Umbilical cord (tissue), 2 donors: Measurements from ENCODE around the gene SLC34A1. TPM values are rescaled to one million over a fixed set of nuclear protein-coding genes. Genes with fewer than 3 reads are reported as not detected.

ENCODE experiments used
- DNase-seq: peaks from one replicate; pipeline ENCODE4 v3.0.0-alpha.2; 2015; ENCODE audit warnings: low spot score
- total RNA-seq: library from RNA; depleted of rRNA; stranded (reverse); fragments of >200 nt; gene quantifications from one replicate; pipeline ENCODE4 v1.2.3, GENCODE V29; 2014; ENCODE audit warnings: low replicate concordance; ENCODE audit not compliant: insufficient read depth

SLC34A1 gene
- total RNA-seq, 1 donor from 2014 or later = 2.2 TPM

DNA sequence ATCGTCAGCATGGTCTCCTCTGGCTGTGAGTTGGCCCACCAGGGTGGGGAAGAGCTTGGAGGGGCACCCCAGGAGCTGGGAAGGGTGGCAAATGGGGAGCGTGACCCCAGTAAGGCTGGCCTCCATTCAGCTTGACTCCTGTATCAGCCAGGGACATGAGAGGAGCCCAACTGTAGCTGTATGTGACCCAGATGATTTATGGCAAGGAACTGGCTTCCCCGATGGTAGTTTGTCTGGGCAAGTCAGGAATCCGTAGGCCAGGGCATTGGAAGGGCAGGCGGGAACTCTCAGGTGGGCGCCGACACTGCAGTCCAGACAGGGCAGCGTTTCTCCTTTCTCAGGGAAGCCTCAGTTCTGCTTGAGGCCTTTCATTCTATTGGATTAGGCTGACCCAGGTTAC is 2.3 kb downstream of the SLC34A1 start:
- DNase-seq = no peak

DNA sequence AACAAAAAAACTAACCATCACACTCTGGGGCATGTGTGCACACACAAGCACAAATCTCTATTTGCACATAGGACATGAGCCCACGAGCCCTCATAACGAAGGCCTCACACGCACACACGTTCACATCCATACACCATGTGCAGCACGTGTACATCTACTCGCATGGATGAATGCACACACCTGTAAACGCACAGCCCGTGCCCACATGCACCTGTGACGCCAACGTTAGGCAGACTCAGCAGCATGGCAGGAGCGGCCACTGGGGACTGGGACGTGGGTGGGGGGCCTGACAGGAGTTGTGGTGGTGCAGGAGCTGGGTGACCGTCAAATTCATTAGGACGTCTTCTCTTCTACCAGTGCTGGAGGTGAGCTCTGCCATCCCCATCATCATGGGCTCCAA is 3.2 kb downstream of the SLC34A1 start:
- no peak for DNase-seq

DNA sequence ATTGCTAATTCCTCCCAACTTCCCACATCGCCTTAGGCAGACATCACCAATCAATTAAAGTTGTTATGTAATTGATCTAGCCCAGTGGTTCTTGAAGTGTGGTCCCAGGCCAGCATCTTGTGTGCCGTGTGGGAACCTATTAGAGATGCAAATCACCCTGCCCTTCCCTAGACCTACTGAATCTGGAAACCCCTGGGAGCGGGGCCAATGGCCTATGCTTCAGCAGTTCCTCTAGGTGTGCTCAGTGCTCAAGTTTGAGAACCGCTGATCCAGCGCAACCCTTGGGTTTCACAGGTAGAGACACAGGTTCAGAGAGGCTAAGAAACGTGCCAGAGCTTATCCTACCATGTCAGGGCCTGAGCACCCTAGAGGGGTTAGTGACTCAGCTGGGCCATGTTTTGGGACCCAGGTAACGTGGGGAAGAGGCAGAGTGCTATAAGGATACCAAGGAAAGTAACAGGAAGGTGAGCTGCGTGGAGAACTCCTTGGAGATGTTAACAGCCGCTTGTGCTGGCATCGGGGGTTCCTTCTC is 4.4 kb downstream of the SLC34A1 start:
- no peak for DNase-seq

DNA sequence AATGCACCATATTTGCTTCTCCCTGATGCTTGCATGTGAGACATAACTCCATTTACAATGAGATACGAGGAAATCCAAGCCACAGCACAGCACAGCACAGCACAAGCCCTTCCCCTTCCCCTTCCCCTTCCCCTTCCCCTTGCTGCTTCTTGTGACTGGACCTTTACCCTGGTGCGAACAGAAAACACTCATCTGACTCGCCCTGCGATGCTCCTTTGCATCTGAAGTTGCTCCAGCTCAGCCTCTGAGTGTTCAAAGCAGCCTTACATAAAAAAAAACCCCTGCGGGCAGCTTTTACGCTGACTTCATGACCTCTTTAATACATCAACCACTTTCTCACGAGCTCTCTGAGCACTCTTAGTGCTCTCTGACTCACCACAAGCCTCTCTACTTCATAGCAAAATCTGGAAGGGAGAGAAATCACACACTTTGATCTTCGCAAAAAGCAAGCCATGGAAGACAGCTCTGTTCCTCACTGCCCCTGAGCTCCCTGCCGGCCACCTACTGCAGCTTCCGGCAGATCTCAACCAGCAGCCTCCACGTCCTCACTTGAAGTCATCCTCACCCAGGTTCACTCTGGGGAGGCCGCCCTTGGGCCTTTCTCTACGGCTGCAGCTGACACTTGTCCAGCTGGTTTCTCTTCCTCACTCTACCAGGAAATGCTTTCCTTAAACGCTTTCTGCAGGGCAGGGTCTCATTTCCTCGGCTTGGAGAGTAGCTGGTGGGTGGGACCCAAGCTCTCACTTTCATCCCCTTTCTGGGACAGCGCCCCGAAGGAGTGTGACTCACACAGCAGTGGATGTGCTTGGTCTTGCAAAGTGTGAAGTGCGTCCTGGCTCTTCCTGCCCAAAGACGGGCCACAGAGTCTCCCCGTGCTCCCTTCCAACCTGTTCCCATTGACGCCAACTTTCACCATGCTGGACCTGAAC is 5.3 kb downstream of the SLC34A1 start:
- peak; percentile 90 for DNase-seq

DNA sequence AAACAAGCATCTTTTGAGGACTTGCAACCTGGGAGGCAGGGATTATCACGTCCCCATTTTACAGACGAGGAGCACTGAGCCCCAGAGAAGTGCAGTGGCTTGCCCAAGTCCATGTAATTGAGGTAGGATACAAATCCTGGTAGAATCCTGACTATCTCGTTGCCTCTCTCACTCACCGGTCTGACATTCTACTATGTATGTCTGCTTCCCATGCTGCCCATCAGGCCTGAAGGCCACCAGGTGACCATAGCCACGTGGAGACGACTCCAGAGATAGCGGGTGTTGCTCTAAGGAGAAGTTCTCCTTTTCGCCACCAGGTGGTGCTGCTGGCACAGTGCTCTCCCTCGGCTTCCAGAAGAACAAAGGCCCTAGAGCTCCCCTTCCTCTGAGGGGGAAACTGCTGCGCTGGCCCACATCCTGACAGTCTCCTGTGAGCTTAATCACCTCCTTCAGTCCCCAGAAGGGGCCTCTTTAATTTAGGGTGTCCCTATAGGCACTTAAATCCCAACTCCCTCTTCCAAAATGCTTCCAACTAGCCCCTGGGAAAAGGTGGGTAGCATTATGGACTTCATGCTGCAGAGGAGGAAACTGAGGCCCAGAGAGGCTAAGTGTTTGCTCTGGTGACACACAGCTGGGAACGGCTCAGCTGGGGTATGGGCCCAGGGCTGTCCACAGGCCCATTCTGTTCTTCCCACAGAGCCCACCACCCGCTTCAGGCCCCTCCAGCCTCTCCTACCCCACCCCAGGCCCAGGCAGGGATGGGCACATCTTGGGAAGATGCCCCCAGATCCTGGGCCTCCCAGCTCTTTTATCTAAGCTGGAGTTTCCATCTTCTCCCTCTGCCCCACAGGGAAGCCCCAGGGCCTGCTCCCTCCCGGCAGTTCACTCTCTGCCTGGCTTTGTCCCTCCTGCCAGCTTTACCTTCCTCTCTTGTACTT is 6.4 kb downstream of the SLC34A1 start:
- DNase-seq = peak; percentile 91

DNA sequence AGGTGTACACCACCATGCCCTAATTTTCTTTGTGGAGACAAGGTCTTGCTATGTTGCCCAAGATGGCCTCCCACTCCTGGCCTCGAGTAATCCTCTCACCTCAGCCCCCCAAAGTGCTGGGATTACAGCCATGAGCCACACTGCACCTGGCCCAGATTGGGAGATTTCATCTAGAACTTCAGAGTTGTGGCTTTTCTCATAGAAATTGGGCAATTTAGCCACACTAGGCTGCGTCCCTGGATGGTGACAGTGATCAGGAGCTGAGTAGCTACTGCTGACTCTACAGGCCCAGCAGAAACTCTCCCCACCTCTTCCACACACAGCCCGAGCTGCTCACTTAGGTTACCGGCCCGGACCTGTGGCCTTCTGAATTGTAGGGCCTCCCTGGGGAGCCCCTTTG is 8.5 kb downstream of the SLC34A1 start:
- no peak for DNase-seq

DNA sequence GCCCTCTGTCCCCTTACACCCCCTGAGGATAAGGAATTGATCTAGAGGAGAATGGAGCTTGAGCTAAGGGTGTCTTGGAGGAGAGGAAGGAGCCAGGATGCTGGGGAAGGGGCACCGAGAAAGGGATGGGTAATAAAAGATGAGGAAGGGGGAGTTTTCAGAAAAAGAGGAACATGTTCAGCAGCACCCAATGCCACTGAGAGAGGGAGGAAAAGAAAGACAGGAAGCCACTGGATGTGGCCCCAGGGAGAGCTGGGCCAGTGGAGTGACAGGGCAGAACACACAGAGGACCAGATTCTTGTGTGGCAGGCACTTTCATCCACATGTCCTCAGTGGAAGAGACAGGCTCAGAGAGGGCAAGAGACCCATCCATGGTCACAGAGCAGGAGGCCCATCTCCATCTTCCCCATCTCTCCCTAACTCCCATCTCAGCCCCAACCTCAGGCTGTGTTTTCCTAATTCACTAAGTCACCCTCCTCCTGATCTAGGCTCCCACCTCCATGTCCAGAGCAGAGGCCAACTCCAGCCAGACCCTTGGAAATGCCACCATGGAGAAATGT is 9.1 kb downstream of the SLC34A1 start:
- no peak for DNase-seq

DNA sequence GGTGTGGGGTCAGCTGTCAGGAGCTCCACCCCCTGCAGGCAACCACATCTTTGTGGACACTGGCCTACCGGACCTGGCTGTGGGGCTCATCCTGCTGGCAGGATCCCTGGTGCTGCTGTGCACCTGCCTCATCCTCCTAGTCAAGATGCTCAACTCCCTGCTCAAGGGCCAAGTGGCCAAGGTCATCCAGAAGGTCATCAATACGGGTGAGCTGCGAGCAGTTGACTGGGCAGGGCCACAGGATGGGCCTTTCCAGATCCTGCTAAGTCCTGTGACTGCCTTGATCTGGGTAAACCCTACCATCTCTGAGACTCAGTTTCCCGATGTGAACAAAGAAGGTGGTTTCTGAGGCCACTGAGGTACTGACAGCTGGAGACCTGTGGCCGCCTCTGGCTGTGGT is 9.8 kb downstream of the SLC34A1 start:
- no peak for DNase-seq

DNA sequence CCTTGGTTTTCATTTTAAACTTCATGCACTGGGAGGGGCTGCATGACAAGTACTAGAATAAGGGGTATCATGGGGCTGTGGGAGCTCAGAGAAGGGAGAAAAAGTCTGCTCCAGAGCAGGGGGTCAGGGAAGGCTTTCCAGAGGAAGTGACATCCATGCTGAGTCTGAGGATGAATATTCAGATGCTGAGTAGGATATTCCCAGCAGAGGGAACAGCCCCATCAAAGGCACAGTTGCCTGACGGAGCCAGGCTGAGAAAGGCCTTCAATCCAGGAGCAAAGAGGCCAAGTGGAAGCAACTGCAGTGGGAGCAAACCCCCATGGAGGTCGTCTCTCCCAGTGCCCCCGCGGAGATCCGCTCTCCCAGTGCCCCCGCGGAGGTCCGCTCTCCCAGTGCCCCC is 11.8 kb downstream of the SLC34A1 start:
- no peak for DNase-seq

DNA sequence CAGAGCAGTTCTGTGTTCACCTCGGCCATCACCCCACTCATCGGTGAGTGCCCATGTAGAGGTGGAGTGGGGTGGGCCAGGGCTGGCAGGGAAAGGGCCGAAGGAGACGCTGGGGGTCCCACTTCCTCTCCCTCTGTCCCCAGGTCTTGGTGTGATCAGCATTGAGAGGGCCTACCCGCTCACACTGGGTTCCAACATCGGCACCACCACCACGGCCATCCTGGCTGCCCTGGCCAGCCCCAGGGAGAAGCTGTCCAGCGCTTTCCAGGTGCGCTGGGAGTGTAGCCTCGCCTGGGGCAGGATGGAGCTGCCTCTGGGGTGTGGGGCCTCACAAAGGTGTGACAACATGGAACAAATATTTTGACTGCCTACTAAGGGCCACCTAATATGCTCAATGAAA is 12.6 kb downstream of the SLC34A1 start:
- no peak for DNase-seq

DNA sequence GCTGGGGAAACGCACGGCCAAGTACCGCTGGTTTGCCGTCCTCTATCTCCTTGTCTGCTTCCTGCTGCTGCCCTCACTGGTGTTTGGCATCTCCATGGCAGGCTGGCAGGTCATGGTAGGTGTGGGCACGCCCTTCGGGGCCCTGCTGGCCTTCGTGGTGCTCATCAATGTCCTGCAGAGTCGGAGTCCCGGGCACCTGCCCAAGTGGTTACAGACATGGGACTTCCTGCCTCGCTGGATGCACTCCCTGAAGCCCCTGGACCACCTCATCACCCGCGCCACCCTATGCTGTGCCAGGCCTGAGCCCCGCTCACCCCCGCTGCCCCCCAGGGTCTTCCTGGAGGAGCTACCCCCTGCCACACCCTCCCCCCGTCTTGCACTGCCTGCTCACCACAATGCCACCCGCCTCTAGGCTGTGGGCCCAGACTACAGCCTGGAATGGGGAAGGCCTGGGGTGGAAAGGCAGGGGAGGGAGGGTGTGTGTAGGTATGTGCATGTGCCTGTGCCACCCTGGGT is 13.7 kb downstream of the SLC34A1 start:
- DNase-seq = no peak

DNA sequence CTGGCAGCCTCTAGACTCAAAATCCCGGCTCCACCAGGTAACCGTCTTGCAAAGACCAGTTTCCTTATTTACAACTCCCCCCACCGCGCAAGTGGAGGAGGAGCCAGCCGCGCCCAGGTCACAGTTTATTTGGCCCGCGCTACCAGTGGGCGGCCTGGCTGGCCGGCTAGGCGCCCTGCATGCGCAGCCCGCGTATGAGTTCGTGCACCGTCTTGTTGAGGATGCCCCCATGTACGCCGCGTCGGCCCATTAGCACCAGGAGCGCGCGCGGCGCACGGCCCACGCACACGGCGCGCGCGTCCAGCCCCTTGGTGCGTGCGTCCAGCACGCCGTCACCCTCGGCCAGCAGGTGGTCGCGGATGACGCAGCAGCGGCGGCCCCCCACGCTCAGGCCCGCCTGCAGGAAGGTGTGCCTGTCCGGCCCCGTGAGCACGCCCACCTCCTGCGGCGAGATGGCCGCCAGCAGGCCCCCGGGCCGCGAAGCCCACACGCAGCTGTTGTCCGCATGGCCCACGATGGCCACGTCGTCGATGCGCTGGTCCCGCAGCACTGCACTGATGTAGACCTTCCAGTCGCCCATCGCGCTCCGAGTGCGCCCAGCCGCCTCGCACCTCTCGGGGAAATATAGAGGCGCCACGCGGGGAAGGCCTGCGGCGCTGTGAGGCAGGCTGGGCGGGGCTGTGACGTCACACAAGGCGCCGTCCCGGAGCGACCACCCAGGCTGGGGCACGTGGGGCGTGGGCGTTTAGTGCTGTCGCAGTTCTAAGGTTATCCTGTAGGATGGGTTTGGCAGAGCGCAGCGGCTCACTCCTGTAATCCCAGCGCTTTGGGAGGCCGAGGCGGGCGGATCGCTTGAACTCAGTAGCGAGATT is 16.0 kb downstream of the SLC34A1 start, which contains the start of gene PFN3:
PFN3 (minus strand) TSS at position 665 of the 872 bp plus-strand sequence; CDS start at position 580, 85 bp downstream.
- DNase-seq = no peak

DNA sequence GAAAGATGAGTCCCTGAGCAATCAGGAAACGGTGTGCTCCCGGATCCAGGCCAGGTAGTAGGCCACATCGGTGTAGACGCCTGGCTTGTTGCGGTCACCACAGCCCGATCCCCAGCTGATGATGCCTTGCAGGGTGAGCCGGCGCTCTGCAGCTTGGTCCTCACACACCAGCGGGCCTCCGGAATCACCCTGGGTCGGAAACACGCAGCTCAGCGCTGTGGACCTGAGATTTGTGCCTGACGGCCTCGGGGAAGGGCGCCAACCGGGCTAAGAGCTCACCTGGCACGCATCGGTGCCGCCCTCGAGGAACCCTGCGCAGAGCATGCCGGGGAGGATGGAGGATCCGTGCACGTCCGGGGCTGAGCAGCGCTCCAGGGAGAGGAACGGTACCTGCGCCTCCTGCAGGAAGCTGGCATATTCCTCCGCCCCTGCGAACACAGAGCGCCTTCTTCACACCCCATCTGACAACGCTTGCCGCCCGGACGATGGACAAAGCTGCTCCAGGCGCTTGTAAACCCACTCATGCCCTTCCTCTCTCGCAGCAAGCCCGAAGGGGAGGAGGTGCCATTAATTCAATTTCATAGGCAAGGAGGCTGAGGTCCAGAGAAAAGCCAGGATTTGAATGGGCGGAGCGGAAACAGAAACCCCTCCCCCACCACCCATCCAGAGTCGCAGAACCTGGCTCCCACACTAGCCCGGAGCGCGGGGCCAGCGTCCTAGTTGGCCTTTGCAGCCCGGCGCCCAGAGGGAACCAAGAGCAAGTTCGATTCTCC is 18.2 kb downstream of the SLC34A1 start:
- DNase-seq = peak; percentile 46

DNA sequence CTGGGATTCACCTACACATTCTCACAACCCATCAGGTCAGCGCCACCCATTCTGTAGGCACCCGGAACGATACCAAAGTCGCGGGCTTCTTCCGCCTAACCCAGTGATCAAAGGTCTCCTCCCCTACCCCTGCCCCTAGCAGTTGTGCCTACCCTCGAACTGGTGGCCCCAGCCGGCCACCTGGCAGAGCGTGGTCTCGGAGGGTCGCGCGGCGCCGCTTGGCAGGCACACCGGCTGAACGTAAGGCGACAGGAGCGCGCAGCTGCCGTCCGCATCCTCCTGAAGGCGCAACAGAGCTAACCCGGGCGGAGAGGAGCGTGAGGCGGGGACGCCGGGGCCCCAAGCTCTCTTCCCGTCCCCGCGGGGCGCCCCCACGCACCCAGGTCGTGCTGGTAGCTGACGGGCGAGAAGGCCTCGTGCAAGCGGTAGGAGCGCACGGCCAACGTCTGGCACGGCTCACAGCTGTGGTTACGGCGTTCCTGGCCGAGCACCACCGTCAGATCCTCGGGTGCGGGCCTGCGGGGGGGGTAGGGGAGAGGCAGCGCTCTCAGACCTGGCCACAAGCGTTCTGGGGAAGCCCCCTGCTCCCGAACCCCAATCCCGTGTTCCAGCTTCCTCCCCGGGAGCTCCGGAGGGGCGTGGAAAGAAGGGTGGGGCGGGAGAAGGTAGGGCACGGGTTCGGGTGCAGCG is 19.0 kb downstream of the SLC34A1 start:
- no peak for DNase-seq

DNA sequence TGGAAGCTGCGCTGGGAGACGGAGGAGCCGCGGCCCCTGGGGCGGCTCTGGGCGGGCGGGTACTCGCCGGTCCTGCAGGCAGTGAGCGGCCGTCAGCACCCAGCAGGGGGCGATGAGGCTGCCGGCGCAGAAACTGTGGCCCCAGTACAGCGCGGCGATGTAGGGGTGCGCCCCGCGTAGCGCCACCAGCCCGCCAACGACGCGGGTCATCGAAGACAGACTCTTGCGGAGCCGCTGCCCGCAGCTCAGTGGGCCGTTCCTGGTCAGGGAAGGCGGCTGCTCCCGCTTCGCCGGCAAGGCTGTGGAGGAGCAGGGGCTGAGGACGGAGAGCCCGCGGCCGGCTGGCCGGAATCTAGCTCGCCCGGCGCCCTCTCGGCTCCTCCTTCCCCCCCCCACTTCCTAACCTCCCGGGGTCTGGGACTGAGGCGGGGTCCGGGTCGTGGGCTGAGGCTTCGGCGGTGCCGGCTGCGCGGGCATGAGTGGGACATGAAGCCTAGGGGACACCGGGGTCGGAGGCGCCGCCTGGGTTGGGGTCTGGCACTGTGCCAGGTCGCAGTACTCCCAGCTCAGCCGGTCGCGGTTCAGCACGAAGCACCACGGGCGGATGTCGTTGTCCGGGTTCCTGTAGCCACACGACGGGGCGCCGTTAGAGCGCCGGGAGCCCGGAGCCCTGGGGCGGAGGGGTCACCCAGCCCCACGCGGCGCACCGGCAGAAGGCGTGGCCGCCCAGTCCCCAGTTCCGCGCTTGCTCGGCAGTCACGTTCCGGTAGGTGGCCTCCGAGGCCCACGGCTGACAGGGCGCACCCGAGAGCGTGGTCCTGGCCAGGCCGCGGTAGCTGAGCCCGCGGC is 19.8 kb downstream of the SLC34A1 start:
- peak; percentile 73 for DNase-seq

DNA sequence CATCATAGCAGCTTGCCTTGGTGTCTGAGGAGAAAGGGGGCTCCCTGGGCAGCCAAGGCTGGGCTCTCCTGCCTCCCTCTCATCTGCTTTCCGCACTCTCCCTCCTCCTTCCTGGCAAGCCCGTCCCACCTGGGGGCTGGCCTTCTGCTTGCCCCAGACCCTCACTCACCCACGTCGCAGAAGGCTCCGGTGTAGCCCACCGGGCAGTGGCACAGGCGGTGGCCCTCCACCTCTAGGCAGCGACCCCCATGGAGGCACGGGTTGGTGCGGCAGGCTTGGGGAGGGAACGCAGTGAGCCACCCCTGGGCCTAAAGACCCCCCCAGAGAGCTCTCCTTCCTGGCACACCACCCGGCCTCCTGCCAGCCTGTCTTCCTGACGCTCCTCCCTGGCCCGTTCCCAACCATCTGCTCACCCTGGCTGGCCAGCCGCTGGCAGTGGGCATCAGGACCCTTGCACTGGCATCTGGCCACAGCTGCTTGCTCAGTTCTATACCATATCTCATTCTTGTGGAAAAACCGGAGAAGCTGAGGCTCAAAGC is 20.5 kb downstream of the SLC34A1 start:
- no peak for DNase-seq

DNA sequence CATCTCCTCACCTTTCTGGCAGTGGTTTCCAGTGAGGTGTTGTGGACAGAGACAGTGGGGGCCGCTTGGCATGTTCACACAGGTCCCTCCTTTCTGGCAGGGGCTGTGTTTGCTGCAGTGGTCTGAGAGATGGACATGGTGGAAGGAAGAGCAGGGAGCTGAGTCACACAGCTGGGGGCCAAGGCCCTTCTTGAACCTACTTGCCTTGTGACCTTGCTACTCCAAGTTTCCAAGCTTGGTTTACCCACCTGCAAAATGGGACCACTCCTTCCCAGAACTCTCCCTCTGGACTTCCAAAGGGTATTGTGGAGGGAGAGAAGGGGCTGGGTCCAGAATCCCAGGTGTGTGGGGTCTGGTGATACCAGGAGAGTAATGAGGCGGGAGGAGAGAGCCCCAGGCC is 21.1 kb downstream of the SLC34A1 start:
- no peak for DNase-seq

DNA sequence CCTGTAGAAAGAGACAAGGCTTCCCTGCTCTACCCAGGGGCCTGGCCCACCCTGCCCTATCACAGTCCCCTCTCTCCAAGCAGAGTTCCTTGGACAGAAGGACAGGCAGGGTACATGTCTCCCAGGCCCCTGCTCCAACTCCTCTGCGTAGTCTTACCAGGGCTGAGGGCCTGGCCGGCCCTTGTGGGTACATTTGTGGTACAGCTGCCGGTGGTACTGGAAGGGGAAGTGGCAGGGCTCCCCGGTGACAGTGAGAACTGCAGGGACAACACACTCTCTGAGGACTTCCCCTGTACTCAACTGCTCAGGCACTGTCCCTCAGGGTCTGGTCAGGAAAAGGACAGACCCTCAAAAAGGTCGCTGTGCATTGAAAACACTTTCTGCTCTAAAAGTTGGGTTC is 21.6 kb downstream of the SLC34A1 start:
- DNase-seq = no peak
